HG02970 (cell line): ENCODE measurements around the gene ST6GAL1.
"Not testable (repeated sequence)": the region's sequence is repeated elsewhere in the genome, so short reads cannot be mapped to it uniquely, and the experiment has no call there.

ENCODE experiments used
- ATAC-seq: cut with Tn5 transposase; IDR thresholded peaks from one replicate; pipeline ENCODE4 v1.9.1; 2021; ENCODE audit warnings: mild to moderate bottlenecking, moderate library complexity, moderate number of reproducible peaks; ENCODE audit not compliant: unreplicated experiment, low FRiP score

Gene ST6GAL1

GRCh38 chr3:187041362-187042307 is 111.3 kb downstream of the ST6GAL1 start:
- no peak for ATAC-seq

DNA sequence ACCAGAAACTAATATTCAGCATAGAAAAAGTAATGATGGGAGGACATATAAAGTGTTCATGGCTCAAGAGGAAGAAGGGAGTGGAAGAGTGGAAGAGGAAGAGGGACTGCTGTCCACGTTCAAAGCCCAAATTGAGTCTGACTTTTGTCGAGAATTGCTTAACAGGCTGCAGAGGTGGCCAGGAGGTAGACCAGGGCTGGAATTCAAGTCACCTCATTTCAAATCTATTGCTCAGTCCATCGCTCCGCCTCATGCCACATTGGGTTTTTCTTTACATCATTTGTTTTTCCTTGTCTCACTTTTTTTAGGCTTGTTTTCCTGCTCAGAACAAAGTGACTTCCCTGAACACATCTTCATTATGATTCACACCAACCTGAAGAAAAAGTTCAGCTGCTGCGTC is 112.0 kb downstream of the ST6GAL1 start:
- no peak for ATAC-seq

GRCh38 chr3:187042874-187043458 is 112.6 kb downstream of the ST6GAL1 start:
- no peak for ATAC-seq

- peak; percentile 57 for ATAC-seq
Measured at GRCh38 chr3:187044206-187044605, 113.9 kb downstream of the ST6GAL1 start.

- no peak for ATAC-seq
Measured at GRCh38 chr3:187044867-187045552, 114.7 kb downstream of the ST6GAL1 start.

DNA sequence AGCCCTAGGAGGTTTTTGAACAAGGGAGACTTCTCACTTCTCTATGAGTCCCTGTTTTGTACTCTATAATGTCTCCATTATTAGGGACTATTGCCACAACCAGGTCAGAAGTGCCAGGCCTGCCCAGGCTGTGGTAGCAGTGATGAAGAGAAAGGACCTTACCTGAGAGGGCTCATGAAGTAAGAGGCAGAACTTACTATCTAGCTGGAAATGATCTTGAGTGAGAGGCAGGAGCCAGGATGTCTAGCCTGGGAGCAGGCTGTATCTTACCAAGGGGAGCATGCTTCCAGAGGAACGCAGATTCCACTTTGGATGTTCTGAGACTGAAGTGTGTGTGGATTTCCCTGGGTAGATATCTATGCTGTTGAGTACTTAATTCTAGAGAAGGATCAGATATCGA is 115.7 kb downstream of the ST6GAL1 start:
- ATAC-seq: no peak

GRCh38 chr3:187049462-187050101 is 119.3 kb downstream of the ST6GAL1 start:
- no peak for ATAC-seq

- ATAC-seq: no peak
Measured at GRCh38 chr3:187051066-187051465, 120.7 kb downstream of the ST6GAL1 start.

GRCh38 chr3:187051724-187052366 is 121.5 kb downstream of the ST6GAL1 start:
- ATAC-seq: no peak

GRCh38 chr3:187052427-187052826 is 122.1 kb downstream of the ST6GAL1 start:
- not testable (repeated sequence) for ATAC-seq

GRCh38 chr3:187054433-187054832 is 124.1 kb downstream of the ST6GAL1 start:
- not testable (repeated sequence) for ATAC-seq

DNA sequence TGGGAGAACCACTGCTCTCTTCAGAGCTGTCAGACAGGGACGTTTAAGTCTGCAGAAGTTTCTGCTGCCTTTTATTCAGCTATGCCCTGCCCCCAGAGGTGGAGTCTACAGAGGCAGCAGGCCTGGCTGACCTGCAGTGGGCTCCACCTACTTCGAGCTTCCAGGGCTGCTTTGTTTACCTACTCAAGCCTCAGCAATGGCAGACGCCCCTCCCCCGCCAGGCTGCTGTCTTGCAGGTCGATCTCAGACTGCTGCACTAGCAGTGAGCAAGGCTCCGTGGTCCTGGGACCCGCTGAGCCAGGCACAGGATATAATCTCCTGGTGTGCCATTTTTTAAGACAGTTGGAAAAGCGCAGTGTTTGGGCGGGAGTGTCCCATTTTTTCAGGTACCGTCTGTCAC is 127.5 kb downstream of the ST6GAL1 start:
- not testable (repeated sequence) for ATAC-seq

DNA sequence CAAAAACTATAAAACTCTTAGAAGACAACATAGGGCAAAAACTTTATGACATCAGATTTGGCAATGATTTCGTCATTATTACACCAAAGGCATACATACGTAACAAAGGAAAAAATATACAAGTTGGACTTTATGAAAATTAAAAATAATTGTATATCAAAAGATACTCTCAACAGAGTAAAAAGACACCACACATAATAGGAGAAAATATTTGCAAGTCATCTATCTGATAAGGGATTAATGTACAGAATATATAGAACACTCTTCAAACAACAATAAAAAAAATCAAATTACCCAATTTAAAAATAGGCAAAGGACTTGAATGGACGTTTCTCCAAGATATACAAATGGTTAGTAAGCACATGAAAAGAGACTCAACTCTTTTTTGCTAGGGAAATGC is 131.4 kb downstream of the ST6GAL1 start:
- ATAC-seq: no peak

- no peak for ATAC-seq
Measured at GRCh38 chr3:187062526-187063177, 132.3 kb downstream of the ST6GAL1 start.

DNA sequence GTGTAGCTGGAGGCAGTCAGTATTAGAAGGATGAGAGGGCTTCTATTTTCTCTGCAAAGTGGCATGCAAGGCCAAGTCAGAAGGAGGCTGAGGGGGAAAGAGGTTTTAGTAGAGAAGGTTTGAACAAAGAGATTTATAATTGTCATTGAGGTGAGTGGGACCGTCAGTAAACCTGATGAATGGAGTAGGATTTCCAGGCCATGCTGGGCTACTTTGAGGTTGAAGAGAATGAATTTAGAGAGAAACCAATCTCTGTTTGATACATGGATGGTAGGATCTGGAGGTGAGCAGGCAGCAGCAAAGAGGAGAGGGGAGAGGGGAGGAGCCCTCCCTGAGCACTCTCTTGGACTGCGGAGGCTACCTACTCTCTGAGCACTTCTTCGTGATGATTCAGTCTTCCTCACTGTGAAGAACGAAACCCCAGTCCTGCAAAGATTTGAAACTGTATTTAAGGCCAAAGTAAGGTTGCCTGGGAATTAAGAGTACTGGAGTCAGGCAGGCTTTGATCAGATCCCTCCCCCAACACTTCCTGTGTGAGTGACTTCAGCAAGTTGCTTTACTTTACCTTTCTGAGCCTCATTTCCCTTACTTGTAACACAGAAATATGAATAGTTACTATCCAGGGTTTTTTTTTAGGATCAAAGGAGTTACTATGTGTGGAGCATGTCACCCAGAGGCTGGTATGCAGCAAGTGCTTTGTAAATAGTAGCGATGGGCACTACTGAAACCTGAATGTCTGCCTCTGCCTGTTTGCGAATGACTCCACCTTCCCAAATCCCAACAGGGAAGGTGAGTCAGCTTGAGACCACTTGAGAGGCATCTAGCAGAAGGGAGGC is 133.2 kb downstream of the ST6GAL1 start:
- no peak for ATAC-seq

GRCh38 chr3:187064210-187065115 is 134.1 kb downstream of the ST6GAL1 start:
- ATAC-seq: no peak

DNA sequence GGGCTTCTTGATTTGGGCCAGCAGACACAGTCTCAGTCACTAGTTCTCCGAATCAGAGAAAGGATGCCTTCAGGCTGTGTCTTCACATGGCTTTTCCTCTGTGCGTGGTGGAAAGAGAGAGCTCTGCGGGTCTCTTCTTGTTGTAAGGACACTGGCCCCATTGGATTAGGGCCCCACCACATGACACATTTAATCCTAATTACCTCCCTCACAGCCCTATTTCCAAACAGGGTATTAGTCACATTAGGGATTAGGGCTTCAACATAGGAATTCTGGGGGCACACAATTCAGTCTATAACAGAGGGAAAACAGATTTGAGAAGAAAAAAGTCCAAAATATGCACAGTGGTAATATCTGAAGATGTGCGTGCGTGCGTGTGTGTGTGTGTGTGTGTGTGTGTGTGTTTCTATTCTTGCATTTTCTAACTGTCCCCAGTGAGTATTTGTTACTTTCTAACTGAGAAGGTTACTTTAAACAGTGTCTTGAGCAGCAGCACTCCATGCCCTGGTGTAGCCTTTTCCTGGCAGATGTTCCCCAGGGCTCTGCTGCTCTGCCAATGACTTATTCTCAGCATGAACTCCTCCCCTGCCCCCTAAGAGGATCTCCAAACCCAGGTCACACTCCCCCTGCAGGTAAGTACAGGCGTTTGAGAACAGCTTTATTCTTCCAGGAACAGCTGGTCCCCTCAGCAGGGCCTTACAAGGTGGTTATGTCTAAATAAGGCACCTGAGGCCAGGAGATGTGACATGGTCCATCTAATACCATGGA is 136.1 kb downstream of the ST6GAL1 start:
- no peak for ATAC-seq
